ENCODE measurements around the gene NFIA.

The NFIA gene

DNA sequence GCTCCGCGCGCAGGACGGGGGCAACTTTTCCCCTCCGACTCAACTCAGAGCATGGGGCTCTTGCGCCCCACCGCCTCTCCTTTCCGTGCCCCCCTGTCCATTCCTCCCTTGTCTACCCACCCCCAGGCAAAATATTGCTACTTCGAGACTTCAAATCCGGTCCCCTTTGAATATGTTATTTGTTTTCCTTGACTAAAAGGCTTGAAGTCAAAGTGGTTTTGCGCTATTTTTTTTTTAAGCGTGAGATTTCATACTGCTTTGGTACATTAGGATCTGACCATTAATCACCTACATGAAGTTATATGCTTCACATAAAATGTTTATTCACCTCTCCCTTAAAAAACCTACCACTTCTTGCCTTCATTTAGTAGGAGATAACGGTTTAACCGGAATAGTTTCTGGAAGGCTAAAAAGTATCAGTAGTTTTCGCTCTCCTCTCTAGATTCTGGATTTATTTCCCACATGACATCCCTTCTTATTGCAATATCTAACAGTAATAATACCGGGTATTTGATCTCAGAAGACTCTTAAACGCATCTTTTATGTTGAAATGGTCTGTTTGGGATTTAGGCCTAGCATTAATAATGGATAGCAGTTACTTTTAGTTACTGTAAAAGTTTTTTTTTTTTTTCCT is 1.6 kb downstream of the NFIA start:
- DNase-seq (ENCODE audit: low spot score) = no peak

DNA sequence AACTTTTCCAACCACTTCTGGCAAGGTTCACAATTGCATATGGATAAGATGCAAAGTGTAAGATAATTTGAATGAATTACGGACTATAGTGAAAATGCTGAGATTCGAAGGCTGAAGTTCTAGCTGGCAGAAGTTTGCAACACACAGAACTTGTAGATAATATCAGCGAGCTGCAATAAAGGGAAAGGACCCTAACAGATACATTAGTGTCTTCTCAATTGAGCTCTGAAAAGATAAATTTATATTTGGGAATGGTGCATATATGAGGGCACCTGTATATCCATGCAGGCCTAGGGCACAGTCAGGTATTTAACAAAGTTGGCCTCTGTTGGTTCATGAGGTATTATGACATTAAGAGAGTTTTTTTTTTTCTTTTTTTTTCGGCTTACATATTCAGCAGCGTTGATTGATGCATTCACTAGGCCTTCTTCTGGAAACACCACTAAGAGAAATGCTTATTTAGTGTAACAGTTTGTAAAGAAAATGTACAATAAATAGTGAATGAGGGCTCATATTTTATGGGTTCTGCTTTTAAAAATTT is 2.2 kb downstream of the NFIA start:
- no peak for DNase-seq (ENCODE audit: low spot score)

DNA sequence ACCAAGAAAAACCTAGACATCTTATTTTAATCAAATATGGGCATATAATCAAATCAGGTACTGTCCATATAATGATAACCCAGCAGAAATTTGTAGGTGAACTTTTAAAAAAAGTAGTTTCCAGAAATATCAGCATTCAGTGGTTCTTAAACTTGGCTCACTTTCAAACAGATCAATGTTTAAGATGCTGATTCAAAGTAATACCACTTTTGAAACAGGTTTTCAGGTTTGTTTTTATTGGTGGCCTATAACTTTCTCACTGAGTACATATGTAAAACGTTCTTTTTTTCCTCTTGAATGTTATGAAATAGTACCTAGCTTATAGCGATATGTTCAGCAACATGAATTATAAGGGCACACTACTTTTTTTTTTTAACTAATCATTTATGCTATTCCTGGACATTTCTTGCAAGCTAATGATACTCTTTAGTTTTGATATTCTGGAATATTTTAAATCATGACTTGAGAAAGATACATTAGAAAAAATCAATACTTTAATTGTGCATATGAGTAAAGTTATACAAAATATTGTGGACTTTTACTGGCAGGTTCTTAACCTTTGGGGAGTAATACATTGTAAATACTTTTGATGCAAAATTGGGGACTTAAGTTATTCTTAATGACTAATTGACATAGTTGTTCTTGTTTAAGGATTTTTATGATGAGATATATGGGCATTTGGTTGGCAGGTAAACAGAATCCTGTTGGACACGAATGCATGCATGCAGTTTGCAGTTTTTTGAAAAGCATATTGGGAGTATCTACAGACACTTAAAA is 3.0 kb downstream of the NFIA start:
- no peak for DNase-seq (ENCODE audit: low spot score)

DNA sequence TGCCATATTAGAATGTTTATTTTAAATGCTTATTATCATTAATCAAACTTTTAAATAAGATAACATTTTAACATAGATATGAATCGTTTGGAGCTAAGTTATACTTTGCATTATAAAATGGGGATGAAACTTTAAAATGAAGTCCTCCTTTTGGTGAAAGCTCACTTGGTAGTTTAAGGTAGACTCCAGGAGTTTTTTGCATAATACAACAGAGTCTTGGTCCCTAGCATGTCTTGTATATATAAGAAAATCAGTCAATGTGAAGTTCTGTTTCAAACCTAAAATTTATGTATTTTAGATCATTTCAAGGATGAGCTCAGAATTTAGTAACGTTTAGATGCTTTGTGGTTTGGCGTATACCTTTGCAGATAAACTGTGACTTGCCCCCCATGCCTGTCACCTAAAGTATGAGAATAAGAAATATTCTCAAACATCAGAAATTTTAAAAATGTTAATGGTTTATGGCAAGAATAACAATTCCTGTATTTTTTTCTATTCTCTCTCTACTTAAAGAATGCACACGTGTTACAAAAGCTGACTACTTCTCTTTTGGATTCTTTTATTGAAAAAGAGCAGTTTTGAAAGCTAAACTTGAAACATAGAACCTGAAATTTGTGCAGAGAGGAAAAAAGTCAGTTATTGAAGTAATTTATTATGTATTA is 3.8 kb downstream of the NFIA start:
- DNase-seq (ENCODE audit: low spot score) = no peak

DNA sequence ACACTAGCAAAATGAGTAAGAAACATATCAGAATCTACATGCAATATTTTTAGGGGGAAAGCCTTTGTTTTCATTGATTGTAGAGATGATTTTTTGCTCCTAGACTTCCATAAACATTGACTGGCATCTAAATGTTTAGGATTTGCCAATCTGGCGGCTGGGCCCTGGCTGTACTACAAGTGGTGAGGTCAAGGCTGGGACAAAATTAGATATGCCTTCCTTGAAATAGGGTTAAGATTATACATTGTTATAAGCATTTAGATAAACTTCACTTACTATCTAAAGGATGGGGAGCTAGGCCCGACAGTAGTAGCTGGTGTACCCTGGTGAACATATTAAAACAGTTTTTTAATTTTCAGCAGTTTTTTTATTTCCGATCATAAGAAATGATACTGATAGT is 5.2 kb downstream of the NFIA start:
- no peak for DNase-seq (ENCODE audit: low spot score)

DNA sequence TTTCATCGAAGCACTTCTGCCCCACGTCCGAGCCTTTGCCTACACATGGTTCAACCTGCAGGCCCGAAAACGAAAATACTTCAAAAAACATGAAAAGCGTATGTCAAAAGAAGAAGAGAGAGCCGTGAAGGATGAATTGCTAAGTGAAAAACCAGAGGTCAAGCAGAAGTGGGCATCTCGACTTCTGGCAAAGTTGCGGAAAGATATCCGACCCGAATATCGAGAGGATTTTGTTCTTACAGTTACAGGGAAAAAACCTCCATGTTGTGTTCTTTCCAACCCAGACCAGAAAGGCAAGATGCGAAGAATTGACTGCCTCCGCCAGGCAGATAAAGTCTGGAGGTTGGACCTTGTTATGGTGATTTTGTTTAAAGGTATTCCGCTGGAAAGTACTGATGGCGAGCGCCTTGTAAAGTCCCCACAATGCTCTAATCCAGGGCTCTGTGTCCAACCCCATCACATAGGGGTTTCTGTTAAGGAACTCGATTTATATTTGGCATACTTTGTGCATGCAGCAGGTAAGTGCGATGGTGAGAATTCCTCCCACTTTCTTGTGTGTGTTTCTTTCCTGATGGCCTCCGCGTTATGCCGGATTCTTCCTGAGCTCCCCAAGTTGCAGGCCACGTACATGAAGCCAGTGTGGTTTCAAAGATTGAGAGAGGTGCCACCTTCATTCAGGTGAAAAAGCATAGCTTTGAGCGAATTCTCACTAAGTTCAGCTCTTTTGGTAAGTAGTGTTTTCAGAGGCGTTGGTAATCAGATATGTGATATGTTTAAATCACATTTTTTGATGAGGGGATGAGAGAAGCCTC is 6.0 kb downstream of the NFIA start:
- no peak for DNase-seq (ENCODE audit: low spot score)

DNA sequence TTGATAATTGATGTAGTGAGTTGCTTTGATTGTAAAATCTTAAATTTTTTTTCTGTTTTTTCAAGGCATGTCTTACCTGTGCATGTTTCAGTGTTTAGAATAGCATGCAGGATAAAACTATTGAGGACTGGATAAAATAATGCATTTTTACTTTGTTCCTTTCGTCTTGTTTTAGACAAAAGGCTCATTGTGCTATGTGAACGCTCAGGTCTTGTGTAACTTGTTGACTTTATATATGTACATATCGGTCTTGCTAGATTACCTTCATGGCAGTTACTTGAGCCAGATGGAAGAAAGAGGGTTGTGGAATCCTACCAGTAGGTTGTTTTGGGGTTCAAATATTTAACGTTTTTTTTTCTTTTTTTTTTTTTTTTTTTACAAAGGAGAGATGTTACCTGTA is 7.0 kb downstream of the NFIA start:
- DNase-seq (ENCODE audit: low spot score) = no peak

DNA sequence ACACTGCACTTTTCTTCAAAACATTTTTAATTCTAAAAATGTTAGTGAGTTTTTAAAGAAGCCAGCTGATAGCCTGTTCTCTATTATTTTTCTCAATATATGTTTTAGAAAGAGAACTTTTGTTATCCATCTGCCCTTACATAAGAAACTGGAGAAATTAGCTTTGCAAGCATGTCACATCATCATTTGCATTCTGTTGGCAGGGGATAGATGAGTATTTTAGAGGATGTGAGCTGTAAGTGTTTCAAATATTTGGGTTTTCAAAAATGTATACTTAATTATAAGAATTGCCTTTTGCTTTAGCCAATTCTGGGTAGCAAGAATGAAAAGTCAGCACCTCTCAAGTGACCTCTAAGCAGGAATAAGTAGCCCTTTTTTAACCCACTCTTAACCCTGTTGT is 7.4 kb downstream of the NFIA start:
- DNase-seq (ENCODE audit: low spot score) = no peak

DNA sequence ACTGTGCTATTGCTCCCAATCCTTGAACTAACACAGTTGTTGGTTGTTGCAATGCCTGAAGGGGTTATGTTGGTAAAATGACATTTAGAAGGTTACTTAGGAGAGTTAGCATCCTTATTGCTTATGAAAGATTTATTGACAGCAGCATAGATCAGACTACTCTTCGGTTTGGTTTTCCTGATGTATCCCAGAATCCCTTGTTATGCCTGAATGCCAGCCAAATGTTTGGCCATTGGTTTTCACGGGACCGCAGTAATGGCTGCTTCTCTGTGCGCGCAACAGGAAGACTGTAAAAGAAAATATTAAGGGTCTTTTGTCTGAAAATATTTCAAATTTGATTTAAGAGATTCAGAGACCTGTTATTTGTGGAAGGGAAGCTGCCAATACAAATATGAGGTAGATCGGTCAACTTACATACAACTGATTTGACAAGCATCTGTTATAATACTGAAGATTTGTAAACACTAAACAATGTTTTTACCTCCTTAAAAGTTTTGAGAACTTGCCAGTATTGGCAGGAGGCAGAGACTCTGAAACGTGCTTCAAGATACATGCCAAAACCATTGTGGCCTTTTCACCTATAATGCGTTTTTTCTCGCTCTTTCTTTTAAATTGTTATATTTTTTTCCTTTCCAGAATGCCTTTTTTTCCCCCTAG is 8.3 kb downstream of the NFIA start:
- DNase-seq (ENCODE audit: low spot score) = no peak

DNA sequence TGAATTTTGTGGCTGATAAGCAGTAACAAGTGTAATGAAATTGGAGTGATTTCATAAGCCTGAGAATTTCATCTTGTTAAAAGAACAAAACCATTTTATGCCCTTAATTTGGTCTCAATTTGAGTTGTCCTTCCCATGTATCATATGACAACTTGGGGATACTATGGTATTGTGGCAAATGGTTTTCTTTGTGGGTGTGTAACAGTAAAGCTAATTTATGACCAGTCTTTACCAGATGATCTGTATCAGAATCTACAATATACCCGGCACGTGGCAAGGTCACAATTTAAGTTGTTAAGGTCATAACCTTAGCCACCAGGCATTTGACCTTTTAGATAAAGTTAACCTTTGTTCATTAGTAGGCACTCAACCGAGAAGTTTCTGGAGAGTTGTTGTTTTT is 9.1 kb downstream of the NFIA start:
- no peak for DNase-seq (ENCODE audit: low spot score)

DNA sequence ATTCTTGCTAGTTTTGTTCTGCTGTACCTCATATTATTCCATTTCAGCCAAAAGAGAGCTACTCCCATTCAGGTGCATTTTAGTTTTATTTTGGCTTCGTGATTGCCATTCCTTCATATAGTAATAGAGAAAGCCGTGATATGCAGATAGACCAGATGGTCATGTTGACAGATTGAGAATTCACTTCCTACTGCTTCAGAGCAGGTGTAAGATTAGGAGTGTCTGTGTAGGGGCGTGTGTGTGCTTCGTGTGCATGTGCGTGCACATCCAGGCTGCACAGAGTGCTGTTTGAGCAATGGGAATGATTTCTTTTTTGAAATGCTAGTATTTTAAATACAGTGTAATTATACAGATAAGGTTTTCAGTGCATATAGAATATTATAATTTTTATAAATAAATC is 10.3 kb downstream of the NFIA start:
- no peak for DNase-seq (ENCODE audit: low spot score)

DNA sequence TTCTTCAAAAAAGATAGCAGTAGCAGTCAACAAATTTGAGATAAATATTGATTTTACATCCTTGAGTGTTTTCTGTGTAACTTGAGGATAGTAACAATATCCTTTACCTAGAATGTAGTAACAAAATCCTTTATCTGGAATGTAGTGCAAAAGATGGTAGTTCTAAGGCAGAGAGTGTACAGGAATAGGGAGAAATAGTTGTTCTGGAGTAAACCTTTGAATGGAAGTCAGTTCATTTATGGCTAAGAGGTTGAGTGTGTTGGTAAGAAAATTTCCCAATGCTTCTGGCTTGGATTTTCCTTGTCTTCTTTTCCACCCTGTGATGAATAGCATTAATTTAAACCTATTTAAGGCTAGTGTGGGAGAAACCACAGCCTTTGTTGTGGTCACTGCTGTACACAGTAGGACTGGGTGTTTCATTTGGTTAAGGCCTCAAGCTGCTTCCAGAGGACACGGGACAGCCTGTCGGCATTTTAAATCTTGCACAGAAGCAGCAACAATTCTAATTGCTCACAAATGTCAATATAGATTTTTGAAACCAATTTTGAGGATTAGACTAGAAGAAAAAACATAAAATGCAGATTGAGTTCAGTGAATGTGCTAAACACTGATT is 11.3 kb downstream of the NFIA start:
- DNase-seq (ENCODE audit: low spot score) = no peak

DNA sequence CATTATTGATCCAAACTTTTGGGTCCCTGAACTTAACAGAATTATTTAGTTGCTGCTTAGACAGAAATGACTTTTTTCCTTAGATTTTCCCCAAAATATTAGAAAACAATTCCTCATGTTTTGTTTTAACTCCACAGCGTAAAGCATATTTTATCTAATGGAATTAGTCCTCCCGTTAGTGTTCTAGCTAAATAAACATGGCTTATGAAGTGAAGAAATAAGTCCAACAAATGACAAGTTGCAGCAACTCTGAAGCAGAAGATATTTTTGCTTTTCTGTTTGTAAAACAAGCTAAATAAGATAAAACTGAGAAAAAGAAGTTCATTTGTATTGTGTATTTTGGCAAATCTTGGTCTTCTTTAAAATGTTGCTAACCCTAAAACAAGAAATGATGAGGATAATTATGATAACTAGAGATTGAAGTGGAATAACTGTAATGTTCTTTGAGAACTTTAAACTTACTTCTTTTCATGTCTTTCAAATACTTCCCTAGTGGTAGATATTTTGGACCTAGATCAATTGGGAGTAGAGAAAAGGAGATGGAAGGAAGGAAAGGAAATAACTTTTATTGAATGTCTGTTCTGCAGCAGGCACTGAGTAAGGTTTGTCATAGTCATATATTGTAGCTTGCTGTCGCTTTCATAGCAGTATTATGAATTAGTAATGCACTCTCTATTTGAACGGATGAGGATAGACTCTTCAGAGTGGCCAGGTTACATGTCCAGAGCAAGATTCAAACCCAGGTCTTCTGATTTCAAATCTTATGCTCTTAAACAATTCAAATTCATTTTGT is 12.5 kb downstream of the NFIA start:
- DNase-seq (ENCODE audit: low spot score) = no peak

DNA sequence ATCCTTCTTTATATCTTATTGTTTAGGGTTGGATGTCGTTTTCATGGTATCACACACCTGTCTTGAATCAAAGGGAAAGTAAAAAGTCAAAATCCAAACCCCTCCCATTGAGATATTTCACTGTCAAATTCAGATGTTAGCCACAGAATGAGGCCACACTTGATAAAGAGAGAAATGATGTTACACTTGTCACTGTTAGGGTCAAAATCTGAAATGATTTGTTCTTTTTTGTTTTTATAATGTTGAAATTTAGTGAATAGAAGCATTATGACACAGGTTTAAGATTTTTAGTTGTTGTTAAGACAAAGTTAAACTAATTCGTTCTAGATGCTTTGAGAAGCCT is 13.1 kb downstream of the NFIA start:
- no peak for DNase-seq (ENCODE audit: low spot score)

DNA sequence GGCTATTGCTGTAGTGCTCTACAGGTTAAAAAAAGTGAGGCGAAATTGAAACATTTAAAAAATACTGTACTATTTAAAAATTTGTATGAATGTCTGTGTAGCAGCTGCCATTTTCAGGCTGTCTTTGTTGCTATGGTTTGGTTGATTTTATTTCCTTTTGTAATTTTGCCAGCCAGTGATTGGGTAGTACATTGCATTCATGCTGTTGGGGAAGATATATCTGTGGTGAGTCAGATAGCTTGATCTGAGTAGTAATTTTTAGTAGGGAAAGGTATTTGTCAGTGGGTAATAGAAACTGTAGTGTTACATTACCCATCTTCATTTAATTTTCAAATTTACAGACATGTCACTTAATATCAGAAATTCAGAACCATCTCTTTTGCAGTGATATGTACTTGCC is 15.0 kb downstream of the NFIA start:
- no peak for DNase-seq (ENCODE audit: low spot score)

DNA sequence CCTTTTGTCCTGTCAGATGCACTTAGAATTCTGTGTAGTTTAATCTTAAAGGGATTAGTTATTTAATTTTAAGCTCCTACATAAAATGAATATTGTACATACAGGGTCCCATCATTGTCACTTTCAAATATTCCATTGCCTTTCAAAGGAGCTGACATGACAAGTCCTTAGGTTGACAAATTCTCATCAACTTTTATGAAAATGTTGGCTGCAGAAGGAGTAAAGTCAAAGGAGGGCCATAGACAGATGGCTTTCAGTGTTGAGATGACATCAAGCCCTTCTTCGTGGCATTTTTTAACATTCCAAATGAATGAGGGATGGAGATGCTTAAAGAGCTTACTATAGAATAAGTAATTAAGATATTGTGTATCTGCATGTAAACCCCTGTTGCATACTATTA is 15.4 kb downstream of the NFIA start:
- no peak for DNase-seq (ENCODE audit: low spot score)

DNA sequence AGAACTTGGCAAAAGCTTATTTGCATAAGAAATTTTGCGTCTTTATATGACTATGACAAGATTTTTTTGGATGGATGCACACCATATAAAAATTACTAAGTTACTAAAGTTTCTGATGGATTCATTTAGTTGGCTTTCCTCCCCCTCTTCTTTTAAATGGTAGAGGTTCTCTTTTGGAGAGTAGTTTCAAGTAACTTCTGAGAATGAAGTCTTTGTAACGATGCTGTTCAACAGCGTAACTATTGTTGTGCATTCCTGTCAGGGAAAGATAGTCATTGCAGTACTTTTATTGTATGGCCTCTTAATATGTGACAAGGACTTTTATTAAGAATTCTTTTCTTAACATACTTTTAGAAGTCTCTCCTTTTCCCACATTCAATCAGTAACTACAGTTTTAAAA is 16.0 kb downstream of the NFIA start:
- no peak for DNase-seq (ENCODE audit: low spot score)

DNA sequence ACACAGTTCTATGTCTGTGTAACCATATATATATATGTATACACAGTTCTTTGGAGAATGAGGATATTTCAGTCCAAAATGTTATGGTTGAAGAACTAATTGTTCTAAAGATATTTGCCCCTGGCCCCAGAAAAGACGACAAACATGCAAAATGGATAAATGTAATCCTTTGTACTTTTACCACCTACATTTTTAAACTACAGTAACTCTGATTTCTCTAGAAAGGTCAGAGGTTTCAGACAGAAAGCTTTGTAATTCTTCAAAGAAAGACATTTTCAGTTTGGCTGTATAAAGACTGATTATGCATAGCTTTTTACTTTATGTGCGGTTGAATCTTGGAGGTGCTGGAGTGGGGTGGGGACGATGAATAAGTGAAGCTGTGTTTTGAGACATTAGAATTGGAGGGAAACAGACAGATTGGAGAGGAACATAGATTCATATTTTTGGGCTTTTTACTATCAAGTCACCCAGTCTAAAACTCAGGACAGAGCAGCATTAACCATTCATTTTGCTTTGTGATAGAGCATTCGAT is 16.6 kb downstream of the NFIA start:
- no peak for DNase-seq (ENCODE audit: low spot score)

DNA sequence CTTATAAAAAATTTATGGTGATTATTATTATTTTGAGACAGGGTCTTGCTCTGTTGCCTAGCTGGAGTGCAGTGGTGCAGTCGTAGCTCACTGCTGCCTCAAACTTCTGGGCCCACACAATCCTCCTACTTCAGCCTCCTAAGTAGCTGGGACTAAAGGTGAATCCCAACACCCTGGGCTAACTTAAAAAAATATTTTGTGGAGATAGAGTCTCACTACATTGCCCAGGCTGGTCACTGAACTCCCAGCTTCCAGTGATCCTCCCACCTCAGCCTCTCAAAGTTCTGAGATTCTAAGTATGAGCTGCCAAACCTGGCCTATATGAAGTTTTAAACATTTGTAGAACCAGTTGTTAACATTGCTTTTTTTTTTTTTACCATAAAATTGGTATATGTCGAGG is 18.2 kb downstream of the NFIA start:
- no peak for DNase-seq (ENCODE audit: low spot score)

DNA sequence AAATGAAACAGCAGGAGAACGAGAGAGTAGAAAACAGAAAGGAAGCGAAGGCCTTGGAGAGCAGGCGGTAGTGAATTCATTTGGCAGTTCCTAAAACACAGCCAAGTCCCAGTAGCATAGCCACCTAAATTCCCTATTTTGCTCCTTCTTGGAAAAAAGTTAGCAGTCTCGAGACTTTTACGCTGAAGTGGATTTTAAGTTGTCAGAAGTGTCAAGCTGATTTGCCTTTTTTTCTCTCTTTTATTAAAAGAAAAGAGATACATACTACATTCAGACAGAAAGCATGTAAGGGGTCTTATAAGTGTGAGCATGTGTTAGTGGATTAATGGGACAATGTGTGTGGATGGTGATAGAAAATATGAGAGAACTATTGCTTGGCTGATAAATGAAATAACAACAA is 19.2 kb downstream of the NFIA start:
- DNase-seq (ENCODE audit: low spot score) = no peak
